ENCODE data around the gene TOGARAM1.

Gene TOGARAM1

DNA sequence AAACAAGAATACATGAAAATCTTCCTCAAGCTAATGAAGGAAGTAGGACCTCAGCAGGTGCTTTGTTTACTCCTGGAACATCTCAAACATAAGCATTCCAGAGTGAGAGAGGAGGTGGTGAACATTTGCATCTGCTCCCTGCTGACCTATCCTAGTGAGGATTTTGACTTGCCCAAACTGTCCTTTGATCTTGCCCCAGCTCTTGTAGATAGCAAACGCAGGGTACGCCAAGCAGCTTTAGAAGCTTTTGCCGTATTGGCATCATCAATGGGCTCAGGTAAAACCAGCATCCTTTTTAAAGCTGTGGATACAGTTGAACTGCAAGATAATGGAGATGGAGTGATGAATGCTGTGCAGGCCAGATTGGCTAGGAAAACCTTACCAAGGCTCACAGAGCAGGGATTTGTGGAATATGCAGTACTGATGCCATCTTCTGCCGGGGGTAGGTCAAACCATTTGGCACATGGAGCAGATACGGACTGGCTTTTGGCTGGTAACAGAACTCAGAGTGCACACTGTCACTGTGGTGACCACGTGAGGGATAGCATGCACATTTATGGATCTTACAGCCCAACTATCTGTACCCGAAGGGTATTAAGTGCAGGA is 1.9 kb downstream of the TOGARAM1 start:
- no peak for DNase-seq (ENCODE audit: low read depth in 2 of 2)

DNA sequence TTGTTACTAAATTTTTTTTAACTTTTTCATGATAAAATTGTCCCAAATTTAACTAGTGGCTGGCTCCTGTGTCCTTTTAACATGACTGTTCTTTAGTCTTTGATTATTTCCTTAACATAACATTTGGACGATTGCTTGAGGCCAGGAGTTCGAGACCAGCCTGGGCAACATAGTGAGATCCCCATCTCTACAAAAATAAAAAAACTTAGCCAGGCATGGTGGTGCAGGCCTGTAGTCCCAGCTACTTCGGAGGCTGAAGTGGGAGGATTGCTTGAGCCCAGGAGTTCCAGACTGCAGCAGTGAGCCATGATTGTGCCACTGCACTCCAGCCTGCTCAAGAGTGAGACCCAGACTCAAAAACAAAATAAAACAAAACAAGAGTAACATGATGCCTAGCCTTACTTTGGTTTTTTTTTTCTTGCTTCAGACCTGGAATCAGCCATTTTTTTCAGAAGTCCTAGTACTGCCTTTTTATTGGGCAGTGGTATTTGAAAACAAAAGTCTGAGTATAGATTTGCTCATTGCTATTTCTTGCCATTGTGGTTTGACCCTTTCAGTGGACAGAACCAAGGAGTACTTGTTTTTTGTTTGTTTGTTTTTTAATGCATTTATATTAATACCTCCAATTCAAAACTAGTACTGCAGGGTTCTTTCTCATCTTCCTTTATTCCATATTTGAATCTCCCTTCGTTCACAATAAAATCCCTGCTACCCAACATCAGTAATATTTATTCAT is 4.8 kb downstream of the TOGARAM1 start:
- no peak for DNase-seq (ENCODE audit: low read depth in 2 of 2)

DNA sequence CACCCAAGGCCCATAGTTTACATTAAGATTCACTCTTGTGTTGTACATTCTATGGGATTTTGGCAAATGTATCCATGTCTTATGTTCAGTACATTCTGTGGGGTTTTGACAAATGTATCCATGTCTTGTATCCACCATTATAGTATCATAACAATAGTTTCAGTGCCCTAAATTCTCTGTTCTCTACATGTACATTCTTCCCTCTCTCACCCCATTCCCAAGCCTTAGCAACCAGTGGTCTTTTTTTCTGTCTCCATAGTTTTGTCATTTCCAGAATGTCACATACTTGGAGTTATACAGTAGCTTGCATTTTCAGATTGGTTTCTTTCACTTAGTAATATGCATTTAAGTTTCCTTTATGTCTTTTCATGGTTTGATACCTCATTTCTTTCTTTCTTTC is 6.7 kb downstream of the TOGARAM1 start:
- DNase-seq (ENCODE audit: low read depth in 2 of 2), result no peak

DNA sequence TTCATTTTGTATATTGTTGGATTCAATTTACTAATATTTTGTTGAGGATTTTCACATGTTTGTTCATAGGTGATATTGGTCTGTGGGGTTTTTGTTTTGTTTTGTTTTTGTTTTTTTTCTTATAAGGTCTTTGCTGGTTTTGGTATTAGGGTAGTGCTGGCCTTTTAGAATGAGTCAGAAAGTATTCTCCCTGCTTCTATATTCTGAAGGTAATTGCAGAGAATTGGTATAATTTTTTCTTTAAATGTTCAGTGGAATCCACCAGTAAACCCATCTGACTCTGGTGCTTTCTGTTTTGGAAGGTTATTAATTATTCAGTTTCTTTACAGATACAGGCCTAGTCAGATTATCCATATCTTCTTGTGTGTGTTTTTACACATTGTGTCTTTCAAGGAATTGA is 8.9 kb downstream of the TOGARAM1 start:
- no peak for DNase-seq (ENCODE audit: low read depth in 2 of 2)

DNA sequence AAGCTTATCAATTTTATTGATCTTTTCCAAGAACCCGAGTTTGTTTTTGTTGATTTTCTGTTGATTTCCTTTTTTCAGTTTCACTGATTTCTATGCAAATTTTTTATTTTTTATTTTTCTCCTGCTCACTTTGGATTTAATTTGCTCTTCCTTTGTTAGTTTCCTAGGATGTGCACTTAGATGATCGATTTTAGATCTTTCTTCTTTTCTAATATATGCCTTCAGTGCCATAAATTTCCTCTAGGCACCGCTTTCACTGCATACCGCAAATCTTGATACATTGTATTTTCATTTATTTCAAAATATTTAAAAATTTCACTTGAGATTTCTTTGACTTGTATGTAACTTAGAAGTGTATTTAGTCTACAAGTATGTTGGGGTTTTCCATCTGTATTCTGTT is 9.5 kb downstream of the TOGARAM1 start:
- no peak for DNase-seq (ENCODE audit: low read depth in 2 of 2)

DNA sequence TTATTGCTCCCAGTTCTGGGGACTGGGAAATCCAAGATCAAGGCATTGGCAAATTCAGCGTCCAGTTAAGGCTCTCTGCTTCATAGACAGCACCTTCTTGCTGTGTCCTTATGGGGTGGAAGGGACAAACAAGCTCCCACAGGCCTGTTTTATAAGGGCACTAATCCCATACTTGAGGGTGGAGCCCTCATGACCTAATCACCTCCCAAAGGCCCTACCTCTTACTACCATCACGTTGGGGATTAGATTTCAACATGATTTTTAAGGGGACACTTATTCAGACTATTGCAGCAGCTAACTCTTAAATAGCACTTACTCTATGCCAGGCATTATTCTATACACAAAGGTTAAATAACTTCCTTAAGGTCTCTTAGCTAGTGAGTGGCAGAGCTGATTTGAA is 17.3 kb downstream of the TOGARAM1 start:
- no peak for DNase-seq (ENCODE audit: low read depth in 2 of 2)

DNA sequence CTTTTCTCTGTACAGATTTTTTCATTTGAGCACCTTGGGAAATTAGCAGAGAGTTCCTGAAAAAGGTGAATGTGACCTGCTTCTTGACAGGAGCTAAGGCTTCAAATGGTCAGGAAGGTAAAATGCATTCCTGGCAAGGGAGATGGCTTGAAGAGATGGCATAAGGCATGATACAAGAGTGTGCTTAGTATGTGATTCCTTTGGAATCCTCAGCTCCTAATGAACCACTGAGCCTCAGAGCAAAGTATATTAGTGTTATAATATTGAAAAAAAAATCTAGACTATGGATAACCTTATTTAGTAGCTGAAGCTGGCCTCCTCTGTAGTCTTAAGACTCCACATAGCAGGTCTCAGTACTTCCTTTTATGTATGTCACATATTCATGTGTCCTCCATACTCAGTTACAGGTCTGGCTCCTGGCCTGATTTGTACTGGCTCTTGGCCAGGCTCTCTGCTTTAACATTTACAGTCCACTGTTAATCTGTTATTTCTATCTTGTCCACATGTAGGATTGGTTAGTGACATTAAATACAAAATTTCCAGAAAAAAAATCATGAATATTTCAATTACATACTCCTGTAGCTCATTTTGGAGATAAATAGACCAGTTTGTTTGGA is 17.9 kb downstream of the TOGARAM1 start:
- no peak for DNase-seq (ENCODE audit: low read depth in 2 of 2)

DNA sequence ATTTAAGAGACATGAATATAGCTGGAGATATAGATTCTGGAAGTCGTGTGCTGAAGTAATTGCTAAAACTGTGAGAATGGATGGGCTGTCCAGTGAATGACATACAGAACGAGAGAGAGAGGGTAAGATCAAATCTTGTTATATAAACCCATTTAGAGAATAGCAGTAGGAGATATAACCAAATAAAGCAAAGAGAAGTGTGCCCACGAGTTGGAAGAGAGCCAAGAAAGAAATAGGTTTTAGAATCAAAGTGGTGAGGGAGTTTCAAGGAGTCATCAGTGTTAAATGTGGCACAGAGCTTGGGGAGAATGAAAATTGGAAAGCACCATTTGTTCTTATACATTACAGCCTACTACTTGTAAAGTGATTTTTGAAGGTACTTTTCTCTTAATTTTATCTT is 19.2 kb downstream of the TOGARAM1 start:
- DNase-seq (ENCODE audit: low read depth in 2 of 2), result no peak

DNA sequence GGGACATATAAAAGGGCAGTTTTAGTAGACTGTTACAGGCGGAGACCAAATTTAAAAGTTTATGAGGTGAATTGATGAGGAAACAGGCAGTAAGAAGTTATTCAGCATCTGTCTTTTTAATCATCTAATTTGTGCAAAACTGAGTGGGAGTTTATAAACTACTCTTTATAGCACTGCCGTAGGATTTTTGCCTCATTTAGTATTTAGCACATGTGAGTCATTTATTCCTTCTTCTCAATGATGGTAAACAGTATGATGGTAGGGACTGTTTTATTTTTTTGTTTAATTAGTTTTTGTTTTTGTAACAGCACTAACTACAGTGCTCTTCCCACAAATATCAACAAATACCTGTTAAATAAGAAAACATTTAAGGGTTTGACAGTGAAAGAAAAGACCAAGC is 20.6 kb downstream of the TOGARAM1 start:
- no peak for DNase-seq (ENCODE audit: low read depth in 2 of 2)

DNA sequence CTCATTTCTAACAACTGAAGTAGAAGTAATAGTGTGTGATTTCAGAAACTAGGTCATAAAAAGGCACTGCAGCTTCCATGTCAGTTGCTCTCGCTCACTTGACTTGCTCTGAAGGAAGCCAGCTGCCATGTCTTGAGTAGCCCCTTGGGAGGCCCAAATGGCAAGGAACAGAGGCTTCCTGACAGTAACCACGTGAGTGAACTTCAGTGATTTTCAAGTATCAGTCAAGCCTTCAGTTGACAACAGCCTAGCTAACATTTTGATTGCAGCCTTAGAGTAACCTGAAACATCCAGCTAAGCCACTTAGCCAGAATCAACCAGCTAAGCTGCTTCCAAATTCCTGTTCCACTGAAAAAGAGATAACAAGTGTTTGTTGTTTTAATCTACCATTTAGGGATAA is 26.7 kb downstream of the TOGARAM1 start:
- no peak for DNase-seq (ENCODE audit: low read depth in 2 of 2)

DNA sequence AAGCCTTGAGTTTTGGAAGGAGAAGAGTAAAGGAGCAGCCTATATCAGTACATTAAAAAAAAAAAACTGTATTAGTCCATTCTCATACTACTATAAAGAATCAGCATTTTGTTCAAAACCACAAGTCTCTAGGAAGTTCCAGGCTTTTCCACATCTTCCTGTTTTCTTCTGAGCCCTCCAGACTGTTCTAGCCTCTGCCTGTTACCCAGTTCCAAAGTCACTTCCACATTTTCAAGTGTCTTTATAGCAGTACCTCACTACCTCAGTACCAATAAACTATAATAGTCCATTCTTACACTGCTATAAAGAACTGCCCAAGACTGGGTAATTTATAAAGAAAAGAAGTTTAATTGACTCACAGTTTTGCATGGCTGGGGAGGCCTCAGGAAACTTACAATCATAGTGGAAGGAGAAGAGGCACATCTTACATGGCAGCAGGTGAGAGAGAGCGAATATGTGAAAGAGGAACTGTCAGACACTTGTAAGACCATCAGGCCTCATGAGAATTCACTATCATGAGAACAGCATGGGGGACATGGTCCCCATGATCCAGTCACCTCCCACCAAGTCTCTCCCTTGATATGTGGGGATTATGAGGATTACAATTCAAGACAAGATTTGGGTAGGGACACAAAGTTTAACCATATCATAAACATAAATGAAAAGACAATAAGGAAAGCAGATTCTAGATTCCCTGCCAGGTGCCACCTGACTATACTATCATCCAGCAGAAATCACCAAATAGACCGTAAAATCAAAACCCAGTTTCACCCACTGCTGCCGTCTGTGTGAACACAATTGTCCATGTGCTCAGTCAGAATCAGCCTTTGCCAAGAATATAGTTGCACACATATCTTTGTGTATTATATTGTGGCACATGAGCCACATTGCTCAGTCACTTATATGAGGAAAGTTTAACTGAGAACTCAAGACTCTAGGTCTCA is 27.8 kb downstream of the TOGARAM1 start:
- DNase-seq (ENCODE audit: low read depth in 2 of 2), result no peak

DNA sequence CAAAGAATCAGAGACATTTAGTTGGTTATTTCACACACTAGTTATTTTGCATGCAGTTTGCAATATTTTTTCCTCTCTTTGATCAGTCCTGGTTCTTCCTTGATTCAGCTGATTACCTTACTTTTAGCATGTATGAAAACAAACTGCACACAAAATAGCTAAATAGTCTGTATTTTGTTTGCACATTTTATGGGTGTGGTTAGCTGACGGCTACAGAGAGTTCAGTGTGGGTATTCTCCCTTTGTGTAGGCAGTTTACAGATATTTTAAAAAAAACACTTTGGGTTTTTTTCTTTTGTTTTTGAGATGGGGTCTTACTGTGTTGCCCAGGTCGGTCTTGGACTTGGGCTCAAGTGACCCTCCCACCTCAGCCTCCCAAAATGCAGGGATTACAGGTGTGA is 28.5 kb downstream of the TOGARAM1 start:
- no peak for DNase-seq (ENCODE audit: low read depth in 2 of 2)

DNA sequence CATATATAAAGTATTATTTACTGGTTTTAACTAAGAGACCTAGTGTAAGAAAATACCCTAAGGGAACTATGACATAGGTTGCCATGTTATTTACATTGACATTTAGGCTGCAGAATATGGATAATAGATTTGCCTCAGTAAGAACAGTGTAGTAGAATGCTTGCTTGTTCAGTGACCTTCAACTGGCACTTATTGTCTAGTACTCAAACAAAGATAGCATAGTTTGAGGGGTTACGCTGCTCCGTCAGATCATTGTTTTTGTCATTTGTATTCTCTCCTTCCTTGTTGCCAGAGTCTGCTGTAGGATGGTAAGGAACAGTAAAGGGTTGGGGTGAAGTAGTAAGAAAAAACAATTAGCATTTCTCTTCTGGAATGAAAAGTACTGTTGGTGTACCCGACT is 33.2 kb downstream of the TOGARAM1 start:
- no peak for DNase-seq (ENCODE audit: low read depth in 2 of 2)

DNA sequence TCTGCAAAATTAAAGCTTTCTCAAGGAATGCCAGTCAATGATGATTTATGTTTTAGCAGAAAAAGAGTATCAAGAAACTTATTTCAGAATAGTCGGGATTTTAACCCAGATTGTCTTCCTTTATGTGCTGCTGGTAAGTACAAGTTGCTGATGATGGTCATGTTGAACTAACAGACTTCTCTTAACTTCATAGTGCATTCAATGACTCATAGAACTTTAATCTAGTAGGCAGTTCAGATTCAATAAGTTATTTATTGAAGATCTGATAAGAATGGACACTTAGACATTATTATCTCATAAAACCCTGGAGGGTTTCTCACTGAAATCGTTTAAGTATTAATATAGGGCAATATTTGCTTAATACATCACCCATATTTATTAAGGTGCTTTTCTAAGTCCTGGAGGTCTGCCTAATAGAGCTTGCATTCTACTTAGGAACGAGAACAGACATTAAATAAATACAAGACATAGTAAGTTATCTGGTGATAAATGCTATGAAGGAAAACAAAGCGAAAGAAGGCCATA is 33.8 kb downstream of the TOGARAM1 start:
- no peak for DNase-seq (ENCODE audit: low read depth in 2 of 2)

DNA sequence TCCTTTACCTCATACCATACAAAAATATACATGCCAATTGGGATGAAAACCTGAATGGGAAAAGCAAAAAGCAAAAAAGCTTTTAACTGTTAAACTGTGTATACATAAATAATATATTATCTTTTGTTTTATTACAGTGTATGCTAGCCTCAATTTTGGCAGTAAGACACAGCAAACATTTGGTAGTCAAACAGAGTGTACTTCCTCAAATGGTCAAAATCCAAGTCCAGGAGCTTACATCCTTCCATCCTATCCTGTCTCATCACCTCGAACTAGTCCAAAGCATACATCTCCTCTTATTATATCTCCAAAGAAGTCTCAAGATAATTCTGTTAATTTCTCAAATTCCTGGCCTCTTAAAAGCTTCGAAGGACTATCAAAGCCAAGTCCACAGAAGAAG is 41.9 kb downstream of the TOGARAM1 start:
- DNase-seq (ENCODE audit: low read depth in 2 of 2), result no peak

DNA sequence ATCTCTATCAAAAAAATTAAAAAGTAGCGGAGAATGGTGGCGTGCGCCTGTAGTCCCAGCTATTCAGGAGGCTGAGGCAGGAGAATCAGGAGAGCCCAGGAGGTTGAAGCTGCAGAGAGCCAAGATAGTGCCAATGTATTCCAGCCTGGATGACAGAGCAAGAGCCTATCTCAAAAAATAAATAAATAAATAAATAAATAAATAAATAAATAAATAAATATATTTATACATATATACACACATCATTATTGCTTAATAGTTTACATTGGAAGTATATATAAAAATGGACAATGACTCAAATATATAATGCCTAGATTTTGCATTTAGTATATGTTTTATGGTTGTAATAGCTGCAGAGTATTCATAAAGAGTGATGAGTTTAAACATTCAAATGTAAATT is 53.1 kb downstream of the TOGARAM1 start:
- DNase-seq (ENCODE audit: low read depth in 2 of 2), result no peak

DNA sequence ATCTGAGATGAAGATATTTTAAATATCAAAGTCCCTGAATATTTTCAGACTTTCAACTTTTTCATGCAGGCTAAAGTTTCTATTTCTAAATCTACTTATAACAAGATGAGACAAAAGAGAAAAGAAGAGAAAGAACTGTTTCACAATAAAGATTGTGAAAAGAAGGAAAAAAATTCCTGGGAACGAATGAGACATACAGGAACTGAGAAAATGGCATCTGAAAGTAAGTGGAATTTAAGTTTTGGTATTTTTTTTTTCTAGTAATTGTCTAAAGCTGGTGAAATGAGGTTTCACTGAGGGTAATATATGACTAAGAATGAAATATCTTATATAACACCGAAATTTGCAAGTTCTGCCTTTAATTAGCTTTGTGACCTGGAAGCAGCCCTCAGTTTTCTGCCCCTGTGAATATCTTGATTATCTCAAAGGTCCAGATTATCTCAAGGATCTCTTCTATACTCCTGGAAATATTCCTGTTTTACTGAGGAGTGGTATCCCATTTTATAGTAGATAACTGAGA is 66.2 kb downstream of the TOGARAM1 start:
- DNase-seq (ENCODE audit: low read depth in 2 of 2), result no peak

DNA sequence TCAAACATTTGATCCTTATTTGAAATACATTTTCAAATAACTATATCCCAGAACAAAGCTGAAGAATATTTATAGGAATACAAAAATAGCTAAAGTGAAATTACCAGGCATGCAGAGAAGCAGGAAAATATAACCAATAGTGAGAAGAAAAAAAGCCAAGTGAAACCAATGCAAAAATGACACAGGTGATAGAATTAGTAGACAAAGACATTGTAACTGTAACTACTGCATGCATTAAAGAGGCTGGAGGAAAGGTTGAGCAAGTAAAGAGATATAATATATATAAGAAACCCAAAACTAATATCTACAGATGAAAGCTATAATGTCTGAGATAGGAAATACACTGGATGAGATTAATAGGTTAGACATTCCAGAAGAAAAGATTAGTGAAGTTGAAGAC is 72.7 kb downstream of the TOGARAM1 start:
- DNase-seq (ENCODE audit: low read depth in 2 of 2), result no peak

DNA sequence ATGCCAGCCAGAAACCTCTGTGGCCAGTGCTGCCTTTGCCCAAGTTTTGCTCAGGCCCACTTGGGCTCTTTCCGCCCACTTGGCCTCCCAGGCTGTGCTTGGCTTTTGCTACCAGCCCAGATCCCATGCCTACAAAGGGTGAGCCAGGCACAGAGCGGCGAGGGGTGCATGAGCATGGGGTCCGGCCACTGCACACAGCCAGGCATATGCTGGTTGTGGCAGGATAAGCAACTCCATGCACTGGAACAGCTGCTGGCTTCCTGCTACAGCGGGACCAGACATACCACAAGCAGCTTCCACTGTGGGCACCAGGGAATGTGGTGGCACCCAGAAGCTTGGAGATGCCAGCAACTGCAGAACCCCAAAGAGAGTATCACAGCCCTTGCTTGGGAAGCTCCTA is 76.3 kb downstream of the TOGARAM1 start:
- DNase-seq (ENCODE audit: low read depth in 2 of 2), result no peak

DNA sequence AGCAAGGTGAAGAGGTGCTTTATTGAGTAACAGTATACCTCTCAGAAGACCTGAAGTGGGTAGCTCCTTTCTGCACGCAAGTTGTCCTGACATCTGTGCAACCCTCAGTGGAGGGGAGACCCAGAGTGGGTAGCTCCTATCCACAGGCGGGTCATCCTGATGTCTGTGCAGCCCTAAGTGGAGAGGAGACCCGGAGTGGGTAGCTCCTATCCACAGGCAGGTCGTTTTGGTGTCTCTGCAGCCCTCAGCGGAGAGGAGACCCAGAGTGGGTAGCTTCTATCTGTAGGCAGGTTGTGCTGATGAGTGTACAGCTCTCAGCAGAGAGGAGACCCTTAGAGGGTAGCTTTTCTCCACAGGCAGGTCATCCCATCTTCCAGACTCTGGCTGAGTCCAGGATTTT is 76.9 kb downstream of the TOGARAM1 start:
- DNase-seq (ENCODE audit: low read depth in 2 of 2), result no peak

DNA sequence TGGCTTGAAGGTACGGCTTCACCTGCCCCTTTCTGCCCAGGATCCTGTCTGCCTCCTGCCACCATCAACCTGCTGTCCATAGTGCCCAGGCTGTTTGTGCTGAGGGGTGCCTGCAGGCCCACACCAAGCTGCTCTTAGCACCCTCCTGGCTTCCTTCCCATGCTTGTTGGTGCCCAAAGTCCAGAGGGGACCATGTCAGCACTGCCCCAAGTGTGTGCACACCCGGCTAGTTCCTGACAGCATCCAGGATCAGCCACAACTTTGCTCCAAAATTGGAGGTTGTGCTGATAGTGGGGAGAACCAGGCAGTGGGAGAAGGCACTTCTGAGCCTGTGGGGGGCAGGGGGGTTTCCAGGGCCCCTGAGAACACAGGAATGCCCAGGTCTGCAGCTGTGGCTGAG is 77.4 kb downstream of the TOGARAM1 start:
- DNase-seq (ENCODE audit: low read depth in 2 of 2), result no peak

DNA sequence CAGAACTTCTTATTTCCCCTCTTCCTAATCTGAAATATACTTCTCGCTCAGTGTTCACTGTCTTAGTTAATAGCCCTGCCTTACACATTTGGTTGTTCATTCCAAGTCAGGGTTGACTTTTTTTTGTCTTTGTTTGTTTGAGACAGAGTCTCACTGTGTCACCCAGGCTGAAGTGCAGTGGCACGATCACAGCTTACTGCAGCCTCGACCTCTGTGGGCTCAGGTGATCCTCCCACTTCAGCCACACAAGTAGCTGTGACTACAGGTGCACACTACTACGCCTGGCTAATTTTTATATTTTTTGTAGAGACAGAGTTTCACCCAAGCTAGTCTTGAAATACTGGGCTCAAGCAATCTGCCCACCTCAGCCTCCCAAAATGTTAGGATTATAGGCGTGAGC is 79.7 kb downstream of the TOGARAM1 start:
- no peak for DNase-seq (ENCODE audit: low read depth in 2 of 2)

Data from activated CD8-positive, alpha-beta memory T cell treated with anti-CD3 and anti-CD28 coated beads for 4 hours (primary cell).